Keratinocyte (primary cell): Measurements from ENCODE around the gene LCT. TPM values are rescaled to one million over a fixed set of nuclear protein-coding genes. Genes with fewer than 3 reads are reported as not detected.

Experiments
- DNase-seq: peaks from one replicate; pipeline ENCODE4 v3.0.0-alpha.2; 2011; ENCODE audit warnings: low read depth, missing footprints, low spot score
- FAIRE-seq: peaks from 2 replicates; lab custom pipeline; 2011; peaks lifted over from hg19 to GRCh38; lab: Jason Lieb, UNC
- H2AFZ ChIP-seq: 2 replicates; pipeline ENCODE4 v1.6.0; 2012; ENCODE audit warnings: low read length, control low read depth, inconsistent platforms; ENCODE audit not compliant: control insufficient read depth
- H3K27ac ChIP-seq: 2 replicates; pipeline ENCODE4 v1.5.1; 2011; ENCODE audit warnings: low read length; ENCODE audit not compliant: control insufficient read depth, insufficient read depth
- H3K27me3 ChIP-seq: 3 replicates; pipeline ENCODE4 v1.6.0; 2011; ENCODE audit warnings: low read length; ENCODE audit not compliant: control insufficient read depth, insufficient read depth; ENCODE audit errors: extremely low read depth
- H3K36me3 ChIP-seq, 2 experiments: 2 replicates in 1 of 2; 3 replicates in 1 of 2; pipeline ENCODE4 v1.5.1; 2011; ENCODE audit warnings: low read length in 2 of 2, mild to moderate bottlenecking in 1 of 2; ENCODE audit not compliant: control insufficient read depth in 2 of 2, insufficient read depth in 2 of 2; ENCODE audit errors: extremely low read depth in 1 of 2
- H3K4me1 ChIP-seq: 3 replicates; pipeline ENCODE4 v1.5.1; 2011; ENCODE audit warnings: low read length; ENCODE audit not compliant: control insufficient read depth, insufficient read depth; ENCODE audit errors: extremely low read depth
- H3K4me2 ChIP-seq: 3 replicates; pipeline ENCODE4 v1.6.0; 2011; ENCODE audit warnings: low read depth, low read length; ENCODE audit not compliant: control insufficient read depth, insufficient read depth; ENCODE audit errors: extremely low read depth
- H3K4me3 ChIP-seq, 3 experiments: fragments of 200-600 bp in 1 of 3; sonication (generic) in 1 of 3; 2 replicates in 2 of 3; 3 replicates in 1 of 3; pipeline ENCODE4 v1.5.1; 2011 to 2016; ENCODE audit warnings: low read length in 3 of 3, mild to moderate bottlenecking in 3 of 3, control low read depth in 2 of 3, inconsistent platforms in 1 of 3, low read depth in 1 of 3, mixed read lengths in 1 of 3, mixed run types in 1 of 3, moderate library complexity in 1 of 3; ENCODE audit not compliant: control insufficient read depth in 2 of 3, insufficient read depth in 2 of 3; ENCODE audit errors: extremely low read depth in 1 of 3
- H3K79me2 ChIP-seq: 2 replicates; pipeline ENCODE4 v1.6.0; 2012; ENCODE audit warnings: low read length; ENCODE audit not compliant: control insufficient read depth, insufficient read depth
- H3K9ac ChIP-seq: 3 replicates; pipeline ENCODE4 v1.6.0; 2011; ENCODE audit warnings: low read length; ENCODE audit not compliant: control insufficient read depth, insufficient read depth; ENCODE audit errors: extremely low read depth
- H3K9me1 ChIP-seq: 3 replicates; pipeline ENCODE4 v1.6.0; 2011; ENCODE audit warnings: low read length; ENCODE audit not compliant: control insufficient read depth, insufficient read depth; ENCODE audit errors: extremely low read depth
- H3K9me3 ChIP-seq: 2 replicates; pipeline ENCODE4 v1.5.1; 2012; ENCODE audit warnings: low read depth, low read length; ENCODE audit not compliant: control insufficient read depth
- H4K20me1 ChIP-seq: 3 replicates; pipeline ENCODE4 v1.6.0; 2011; ENCODE audit warnings: low read length; ENCODE audit not compliant: control insufficient read depth, insufficient read depth; ENCODE audit errors: extremely low read depth
- CTCF ChIP-seq, 3 experiments: IDR thresholded peaks in 1 of 3; conservative IDR thresholded peaks in 1 of 3; optimal IDR thresholded peaks in 1 of 3; 2 replicates in 2 of 3; 3 replicates in 1 of 3; pipeline versions ENCODE3 to v1.5.1; 2011; ENCODE audit warnings: low read length in 3 of 3, mild to moderate bottlenecking in 3 of 3, moderate library complexity in 2 of 3, control low read depth in 1 of 3, inconsistent platforms in 1 of 3; ENCODE audit not compliant: insufficient read depth in 2 of 3; ENCODE audit errors: extremely low read depth in 1 of 3
- EZH2 ChIP-seq: IDR thresholded peaks from one replicate; pipeline ENCODE4 v1.6.1; 2012; ENCODE audit warnings: inconsistent platforms, mild to moderate bottlenecking, low read length, moderate library complexity
- dilution Hi-C: fragments of 300-500 bp; cut with MboI; formaldehyde crosslinking; loops from one replicate; pipeline ENCODE4 v1.7.0; 2020; ENCODE audit warnings: low sequenced_read_pairs; ENCODE audit not compliant: extremely low pct_ligation_motif_present
- polyA plus RNA-seq, 5 experiments: library from polyadenylated mRNA; depleted of rRNA in 3 of 5; stranded (reverse) in 3 of 5; stranded (forward) in 1 of 5; unstranded in 1 of 5; fragments of >200 nt; gene quantifications; 1 replicate in 1 of 5; 2 replicates in 3 of 5; 3 replicates in 1 of 5; pipeline versions ENCODE4 v1.2.1 to v1.2.3, GENCODE V29; 2011 to 2012; ENCODE audit warnings: missing spikeins in 2 of 5, low read depth in 1 of 5, low replicate concordance in 1 of 5

LCT gene
- polyA plus RNA-seq, 1 donor (not counting 4 experiments of a cell fraction or from before 2014, with no cell fraction given) = 0.01 TPM

GRCh38 chr2:135849087-135849486, 12.1 kb upstream of the LCT start:
- Histone ChIP-seq H3K9ac (no peak overlapping the region), H3K36me3 (peaks cover 0 to 7% of the 10 kb centered on the region in 2 experiments), H3K9me1 (no peaks in the 10 kb centered on the region), H3K27me3 (no peaks in the 10 kb centered on the region), H3K27ac (no peak overlapping the region), H3K4me1 (no peaks in the 10 kb centered on the region), H3K4me2 (no peak overlapping the region), H2AFZ (no peak overlapping the region), H4K20me1 (no peaks in the 10 kb centered on the region), H3K79me2 (no peaks in the 10 kb centered on the region), H3K9me3 (no peaks in the 10 kb centered on the region), H3K4me3 (no peak overlapping the region)
- FAIRE-seq = no peak
- DNase-seq = no peak
- dilution Hi-C loops = no loop called here
- no peak for TF ChIP-seq EZH2

GRCh38 chr2:135845997-135846396, 9.0 kb upstream of the LCT start:
- no peak overlapping the region for H2AFZ ChIP-seq
- H3K9me1 ChIP-seq = no peaks in the 10 kb centered on the region
- H3K4me3 ChIP-seq = no peak overlapping the region
- H3K4me1 ChIP-seq = no peaks in the 10 kb centered on the region
- H3K9me3 ChIP-seq = no peaks in the 10 kb centered on the region
- dilution Hi-C loops = no loop called here
- H3K27ac ChIP-seq = no peak overlapping the region
- FAIRE-seq (no peak), DNase-seq (no peak)
- no peaks in the 10 kb centered on the region for H3K27me3 ChIP-seq
- H3K36me3 ChIP-seq = peaks cover 0 to 5% of the 10 kb centered on the region in 2 experiments
- no peaks in the 10 kb centered on the region for H4K20me1 ChIP-seq
- H3K4me2 ChIP-seq = no peak overlapping the region
- no peak for TF ChIP-seq CTCF (optimal IDR thresholded peaks at IDR 0.05 in 1 of 3, IDR thresholded peaks at IDR 0.05 in 1 of 3, conservative IDR thresholded peaks at IDR 0.05 in 1 of 3; ENCODE audit: extremely low read depth in 1 of 3, insufficient read depth in 2 of 3, low read length in 3 of 3)
- TF ChIP-seq EZH2 = no peak
- H3K9ac ChIP-seq = no peak overlapping the region
- no peaks in the 10 kb centered on the region for H3K79me2 ChIP-seq

GRCh38 chr2:135845257-135845656, 8.3 kb upstream of the LCT start:
- Histone ChIP-seq H3K79me2 (no peaks in the 10 kb centered on the region), H3K27ac (no peak overlapping the region), H3K9ac (no peak overlapping the region), H3K9me1 (no peaks in the 10 kb centered on the region), H2AFZ (no peak overlapping the region), H3K27me3 (no peaks in the 10 kb centered on the region), H3K36me3 (peaks cover 0 to 5% of the 10 kb centered on the region in 2 experiments), H3K4me1 (no peaks in the 10 kb centered on the region), H4K20me1 (no peaks in the 10 kb centered on the region), H3K9me3 (no peaks in the 10 kb centered on the region), H3K4me3 (no peak overlapping the region), H3K4me2 (no peak overlapping the region)
- DNase-seq = no peak
- no peak for FAIRE-seq
- TF ChIP-seq CTCF (optimal IDR thresholded peaks at IDR 0.05 in 1 of 3, IDR thresholded peaks at IDR 0.05 in 1 of 3, conservative IDR thresholded peaks at IDR 0.05 in 1 of 3; ENCODE audit: extremely low read depth in 1 of 3, insufficient read depth in 2 of 3, low read length in 3 of 3) = no peak
- no peak for TF ChIP-seq EZH2
- dilution Hi-C loops = no loop called here
